ENCODE measurements around the gene CNTN2. TPM values are rescaled to one million over a fixed set of nuclear protein-coding genes. Genes with fewer than 3 reads are reported as not detected.

CNTN2 gene
- total and polyA plus RNA-seq, 2 donors (not counting 1 experiment from before 2014, with no cell fraction given): not detected

DNA sequence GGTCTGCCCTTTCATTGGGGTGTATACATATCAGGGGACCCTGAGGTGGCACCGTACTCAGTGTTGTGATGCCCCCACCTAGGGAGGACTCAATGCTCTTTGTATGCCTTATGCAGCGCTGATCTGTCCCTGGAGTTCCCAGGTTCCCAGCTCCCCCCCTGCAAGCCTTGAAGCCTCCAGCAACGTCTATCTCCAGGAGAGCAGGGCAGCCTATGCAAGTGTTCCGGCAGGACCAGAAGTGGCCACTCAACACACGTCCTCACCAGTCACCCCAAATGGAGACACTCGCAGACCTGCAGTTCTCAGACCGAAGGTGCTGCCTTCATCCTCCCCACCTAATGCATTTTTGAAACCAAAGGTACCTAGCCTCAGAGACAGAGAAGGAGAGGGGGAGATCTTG is 25.2 kb upstream of the CNTN2 start:
- Histone ChIP-seq H3K79me2 (ENCODE audit: control insufficient read depth, insufficient read depth, low read length) (no peaks in the 10 kb centered on the region), H4K20me1 (ENCODE audit: control insufficient read depth, extremely low read depth, insufficient read depth, low read length) (no peaks in the 10 kb centered on the region), H3K27me3 (ENCODE audit: control insufficient read depth, insufficient read depth, low read length) (no peaks in the 10 kb centered on the region), H3K4me3 (replicated peaks in 1 of 4; ENCODE audit: control extremely low read depth in 1 of 4, insufficient read depth in 1 of 4, low read depth in 3 of 4, low read length in 4 of 4) (no peak overlapping the region), H2AFZ (ENCODE audit: low read length) (no peak overlapping the region), H3K9me3 (ENCODE audit: control insufficient read depth, insufficient read depth, low read depth, low read length) (no peaks in the 10 kb centered on the region), H3K4me2 (ENCODE audit: extremely low read depth, insufficient read depth, low read length) (no peak overlapping the region), H3K4me1 (ENCODE audit: control insufficient read depth, extremely low read depth, insufficient read depth, low read length) (no peaks in the 10 kb centered on the region), H3K9ac (ENCODE audit: insufficient read depth, low read length) (no peak overlapping the region), H3K36me3 (ENCODE audit: control insufficient read depth, insufficient read depth, low read length) (no peaks in the 10 kb centered on the region), H3K27ac (ENCODE audit: insufficient read depth, low read length) (no peak overlapping the region)
- TF ChIP-seq CTCF (conservative IDR thresholded peaks at IDR 0.05 in 1 of 2, IDR thresholded peaks at IDR 0.05 in 1 of 2; ENCODE audit: low read depth in 1 of 2, low read length in 2 of 2): no peak
- TF ChIP-seq EZH2 (IDR thresholded peaks at IDR 0.05; ENCODE audit: low read length, missing control alignments): no peak
- no peak for DNase-seq (ENCODE audit: low read depth in 2 of 2)

GRCh38 chr1:205018381-205018780 is 24.6 kb upstream of the CNTN2 start:
- Histone ChIP-seq H3K9me3 (ENCODE audit: control insufficient read depth, insufficient read depth, low read depth, low read length) (no peaks in the 10 kb centered on the region), H3K36me3 (ENCODE audit: control insufficient read depth, insufficient read depth, low read length) (no peaks in the 10 kb centered on the region), H3K4me3 (replicated peaks in 1 of 4; ENCODE audit: control extremely low read depth in 1 of 4, insufficient read depth in 1 of 4, low read depth in 3 of 4, low read length in 4 of 4) (no peak overlapping the region), H3K4me1 (ENCODE audit: control insufficient read depth, extremely low read depth, insufficient read depth, low read length) (no peaks in the 10 kb centered on the region), H4K20me1 (ENCODE audit: control insufficient read depth, extremely low read depth, insufficient read depth, low read length) (no peaks in the 10 kb centered on the region), H3K27me3 (ENCODE audit: control insufficient read depth, insufficient read depth, low read length) (no peaks in the 10 kb centered on the region), H3K79me2 (ENCODE audit: control insufficient read depth, insufficient read depth, low read length) (no peaks in the 10 kb centered on the region), H2AFZ (ENCODE audit: low read length) (no peak overlapping the region), H3K4me2 (ENCODE audit: extremely low read depth, insufficient read depth, low read length) (no peak overlapping the region), H3K27ac (ENCODE audit: insufficient read depth, low read length) (no peak overlapping the region), H3K9ac (ENCODE audit: insufficient read depth, low read length) (no peak overlapping the region)
- TF ChIP-seq CTCF (conservative IDR thresholded peaks at IDR 0.05 in 1 of 2, IDR thresholded peaks at IDR 0.05 in 1 of 2; ENCODE audit: low read depth in 1 of 2, low read length in 2 of 2) (no peak), EZH2 (IDR thresholded peaks at IDR 0.05; ENCODE audit: low read length, missing control alignments) (no peak)
- DNase-seq (ENCODE audit: low read depth in 2 of 2): no peak

DNA sequence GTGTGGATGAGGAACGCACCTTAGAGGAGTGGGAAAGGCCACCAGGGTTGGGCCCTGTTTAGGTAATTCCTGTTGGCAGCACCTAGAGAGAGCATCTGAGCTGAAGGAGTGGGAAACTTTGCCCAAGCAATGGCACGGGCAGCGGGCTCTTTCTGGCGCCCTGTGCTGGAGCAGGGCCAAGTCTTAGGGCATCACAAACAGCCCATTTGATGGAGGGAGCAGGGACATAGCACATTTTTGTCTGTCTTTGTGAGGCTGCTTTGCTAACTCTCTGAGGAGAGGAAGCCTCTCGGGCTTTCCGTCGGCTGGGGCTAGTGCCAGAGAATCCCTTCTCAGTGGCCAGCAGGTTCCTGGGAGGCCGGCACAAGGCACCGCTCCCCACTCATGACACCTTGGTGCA is 22.5 kb upstream of the CNTN2 start:
- Histone ChIP-seq H2AFZ (ENCODE audit: low read length) (no peak overlapping the region), H3K27ac (ENCODE audit: insufficient read depth, low read length) (no peak overlapping the region), H3K4me3 (replicated peaks in 1 of 4; ENCODE audit: control extremely low read depth in 1 of 4, insufficient read depth in 1 of 4, low read depth in 3 of 4, low read length in 4 of 4) (no peak overlapping the region), H3K79me2 (ENCODE audit: control insufficient read depth, insufficient read depth, low read length) (no peaks in the 10 kb centered on the region), H3K9ac (ENCODE audit: insufficient read depth, low read length) (no peak overlapping the region), H3K27me3 (ENCODE audit: control insufficient read depth, insufficient read depth, low read length) (no peaks in the 10 kb centered on the region), H4K20me1 (ENCODE audit: control insufficient read depth, extremely low read depth, insufficient read depth, low read length) (no peaks in the 10 kb centered on the region), H3K36me3 (ENCODE audit: control insufficient read depth, insufficient read depth, low read length) (no peaks in the 10 kb centered on the region), H3K4me1 (ENCODE audit: control insufficient read depth, extremely low read depth, insufficient read depth, low read length) (no peaks in the 10 kb centered on the region), H3K4me2 (ENCODE audit: extremely low read depth, insufficient read depth, low read length) (no peak overlapping the region), H3K9me3 (ENCODE audit: control insufficient read depth, insufficient read depth, low read depth, low read length) (no peaks in the 10 kb centered on the region)
- no peak for DNase-seq (ENCODE audit: low read depth in 2 of 2)
- TF ChIP-seq CTCF (conservative IDR thresholded peaks at IDR 0.05 in 1 of 2, IDR thresholded peaks at IDR 0.05 in 1 of 2; ENCODE audit: low read depth in 1 of 2, low read length in 2 of 2): no peak
- TF ChIP-seq EZH2 (IDR thresholded peaks at IDR 0.05; ENCODE audit: low read length, missing control alignments): no peak

Data from fibroblast of lung (primary cell).